HG02798 (cell line): ENCODE results near the gene ROPN1B.
"Not testable (repeated sequence)": the region's sequence is repeated elsewhere in the genome, so short reads cannot be mapped to it uniquely, and the experiment has no call there.

ENCODE experiments used
- ATAC-seq: cut with Tn5 transposase; IDR thresholded peaks from one replicate; pipeline ENCODE4 v1.9.1; 2021; ENCODE audit warnings: mild to moderate bottlenecking; ENCODE audit not compliant: unreplicated experiment, poor library complexity

ROPN1B gene

DNA sequence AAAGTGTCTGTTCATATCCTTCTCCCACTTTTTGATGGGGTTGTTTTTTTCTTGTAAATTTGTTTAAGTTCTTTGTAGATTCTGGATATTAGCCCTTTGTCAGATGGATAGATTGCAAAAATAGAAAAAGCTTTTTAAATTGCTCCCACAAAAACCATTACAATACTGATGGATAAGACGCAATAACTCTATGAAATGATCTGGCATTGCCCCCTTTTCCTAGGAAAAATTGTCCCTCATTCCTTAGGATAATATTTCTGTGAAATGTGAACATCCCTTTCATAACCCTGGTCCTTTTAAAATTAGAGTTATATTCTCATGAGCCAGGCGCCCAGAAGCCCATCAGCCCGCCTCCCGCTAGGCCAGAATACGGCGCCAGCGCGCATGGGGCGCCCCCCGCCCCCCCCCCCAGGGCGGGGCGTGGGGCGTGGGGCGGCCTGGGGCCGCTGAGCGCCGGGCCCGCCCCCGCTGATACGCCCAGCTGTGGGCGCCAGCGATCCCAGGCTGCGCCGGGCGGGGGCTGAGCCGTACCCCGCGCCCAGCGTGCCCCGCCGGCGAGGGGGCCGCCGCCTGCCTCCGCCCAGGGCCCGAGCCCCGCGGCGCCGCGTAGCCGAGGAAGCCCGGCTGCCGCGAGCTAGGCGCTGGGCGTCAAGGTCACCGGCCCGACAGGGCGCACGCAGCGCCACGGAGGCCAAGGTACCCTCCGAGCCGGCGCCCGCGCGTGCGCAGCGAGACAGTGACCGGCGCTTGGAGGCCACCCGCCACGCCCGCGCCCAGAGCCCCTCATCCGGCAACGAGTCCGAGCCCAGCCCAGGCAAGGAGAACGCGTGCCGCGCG, 11.1 kb upstream of the ROPN1B start:
- no peak for ATAC-seq

- ATAC-seq = no peak
These were observed 10.3 kb upstream of the ROPN1B start for GRCh38 chr3:125958511-125959316.

- no peak for ATAC-seq
These were observed 9.5 kb upstream of the ROPN1B start for GRCh38 chr3:125959317-125960065.

DNA sequence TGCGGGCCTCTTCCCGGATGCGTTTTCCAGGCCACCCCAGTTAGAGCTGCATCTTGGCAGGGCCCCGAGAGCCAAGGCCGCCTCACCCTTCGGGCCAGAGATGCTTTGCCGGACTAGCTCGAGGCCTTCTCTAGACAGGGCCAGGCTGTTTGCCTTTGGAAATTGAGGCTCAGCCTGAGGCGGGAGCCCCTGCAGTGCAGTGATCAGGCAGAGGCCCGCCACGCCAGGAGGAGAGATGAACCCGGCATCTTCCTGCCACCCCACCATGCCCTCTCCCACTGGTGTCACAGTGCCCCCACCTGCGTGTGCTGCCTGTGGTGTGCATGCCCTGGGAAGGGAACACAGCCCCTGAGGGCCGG, 8.9 kb upstream of the ROPN1B start:
- no peak for ATAC-seq

DNA sequence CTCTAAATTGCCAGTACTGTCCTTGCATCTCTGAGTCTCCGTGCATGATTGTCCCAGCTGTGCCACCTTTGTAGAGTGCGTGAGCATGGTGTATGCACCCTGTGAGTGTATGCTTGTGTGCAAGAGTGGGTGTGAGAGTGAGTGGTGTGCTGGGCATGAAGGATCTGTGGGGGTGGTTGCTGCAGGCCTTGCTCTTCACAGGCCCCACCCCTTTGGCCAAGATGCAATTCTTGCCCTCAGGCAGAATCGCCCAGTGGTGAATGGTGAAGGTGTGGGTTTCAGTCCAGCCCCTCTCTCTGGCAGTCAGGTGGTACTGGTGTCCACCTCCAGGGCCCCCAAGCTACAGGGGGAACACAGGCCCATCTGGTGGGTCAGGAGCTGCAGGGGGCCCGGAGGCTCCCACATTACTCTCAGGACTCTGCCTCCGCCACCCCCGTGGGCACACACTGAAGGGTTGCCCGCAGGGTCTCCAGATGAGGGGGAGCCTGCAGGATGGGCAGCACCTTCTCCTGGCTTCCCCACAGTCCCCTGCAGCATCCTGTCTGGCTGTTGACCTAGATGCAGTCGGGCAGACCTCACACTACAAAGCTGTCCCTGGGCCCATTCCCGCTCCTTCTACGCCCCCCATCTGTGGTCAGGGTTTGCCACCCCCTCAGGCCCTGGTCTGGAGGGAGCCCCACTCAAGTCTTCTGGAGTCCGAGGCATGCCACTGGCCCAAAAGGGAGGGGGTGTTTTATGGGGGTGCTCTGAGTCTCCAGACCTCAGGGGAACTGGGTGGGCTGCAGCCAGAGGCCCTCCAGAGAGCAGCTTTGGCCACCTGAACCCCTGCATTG, 8.3 kb upstream of the ROPN1B start:
- no peak for ATAC-seq

DNA sequence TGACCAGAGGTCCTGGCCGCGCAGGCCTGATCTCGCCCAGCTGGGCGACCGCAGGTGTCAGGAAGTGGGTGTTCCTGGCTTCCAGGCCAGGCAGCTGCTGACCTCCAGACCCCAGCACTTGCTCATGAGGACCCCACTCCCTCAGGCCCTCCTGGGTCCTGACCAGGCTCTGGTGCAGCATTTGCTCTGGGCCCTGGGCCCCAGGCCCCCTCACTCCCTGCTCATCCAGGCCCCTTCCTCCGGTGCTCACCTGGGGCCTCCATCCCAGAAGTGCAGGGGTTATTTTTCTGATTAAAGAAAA, 7.7 kb upstream of the ROPN1B start:
- ATAC-seq = no peak

DNA sequence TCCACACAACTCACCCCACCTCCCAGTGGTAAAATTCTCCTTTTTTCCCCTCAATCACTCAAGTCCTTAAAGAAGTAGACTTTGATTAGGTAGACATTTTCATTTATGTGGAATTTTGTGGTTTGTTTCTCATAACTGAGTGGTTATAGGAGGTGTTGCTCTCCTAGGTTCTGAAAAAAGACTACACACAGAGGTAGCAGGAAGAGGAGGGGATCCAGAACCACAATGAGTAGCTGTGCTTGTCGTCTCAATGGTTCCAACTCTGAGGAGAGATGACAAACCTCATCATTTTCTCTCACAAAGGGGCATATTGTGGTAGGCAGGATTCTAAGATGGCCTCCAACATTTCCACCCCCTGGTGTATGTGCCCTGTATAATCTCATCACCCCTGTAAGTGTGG, 5.1 kb upstream of the ROPN1B start:
- not testable (repeated sequence) for ATAC-seq

- ATAC-seq = no peak
These were observed 3.5 kb upstream of the ROPN1B start for GRCh38 chr3:125965505-125965904.

- ATAC-seq = no peak
These were observed 1.8 kb upstream of the ROPN1B start for GRCh38 chr3:125967156-125967555.

DNA sequence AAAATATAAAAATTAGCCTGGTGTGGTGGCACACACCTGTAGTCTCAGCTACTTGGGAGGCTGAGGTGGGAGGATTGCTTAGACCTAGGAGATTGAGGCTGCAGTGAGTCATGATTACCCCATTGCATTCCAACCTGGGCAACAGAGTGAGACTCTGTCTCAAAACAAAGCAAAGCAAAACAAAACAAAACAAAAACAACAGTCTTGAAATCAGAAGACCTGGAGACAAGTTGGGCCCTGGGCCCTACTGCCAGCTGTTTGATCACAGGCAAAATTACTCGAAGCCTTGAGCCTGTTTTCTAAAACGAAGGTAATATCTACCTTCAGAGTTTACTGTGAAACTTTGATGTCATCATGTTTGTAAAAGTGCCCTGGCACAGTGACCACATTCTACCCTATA, 857 bp upstream of the ROPN1B start:
- ATAC-seq = not testable (repeated sequence)

DNA sequence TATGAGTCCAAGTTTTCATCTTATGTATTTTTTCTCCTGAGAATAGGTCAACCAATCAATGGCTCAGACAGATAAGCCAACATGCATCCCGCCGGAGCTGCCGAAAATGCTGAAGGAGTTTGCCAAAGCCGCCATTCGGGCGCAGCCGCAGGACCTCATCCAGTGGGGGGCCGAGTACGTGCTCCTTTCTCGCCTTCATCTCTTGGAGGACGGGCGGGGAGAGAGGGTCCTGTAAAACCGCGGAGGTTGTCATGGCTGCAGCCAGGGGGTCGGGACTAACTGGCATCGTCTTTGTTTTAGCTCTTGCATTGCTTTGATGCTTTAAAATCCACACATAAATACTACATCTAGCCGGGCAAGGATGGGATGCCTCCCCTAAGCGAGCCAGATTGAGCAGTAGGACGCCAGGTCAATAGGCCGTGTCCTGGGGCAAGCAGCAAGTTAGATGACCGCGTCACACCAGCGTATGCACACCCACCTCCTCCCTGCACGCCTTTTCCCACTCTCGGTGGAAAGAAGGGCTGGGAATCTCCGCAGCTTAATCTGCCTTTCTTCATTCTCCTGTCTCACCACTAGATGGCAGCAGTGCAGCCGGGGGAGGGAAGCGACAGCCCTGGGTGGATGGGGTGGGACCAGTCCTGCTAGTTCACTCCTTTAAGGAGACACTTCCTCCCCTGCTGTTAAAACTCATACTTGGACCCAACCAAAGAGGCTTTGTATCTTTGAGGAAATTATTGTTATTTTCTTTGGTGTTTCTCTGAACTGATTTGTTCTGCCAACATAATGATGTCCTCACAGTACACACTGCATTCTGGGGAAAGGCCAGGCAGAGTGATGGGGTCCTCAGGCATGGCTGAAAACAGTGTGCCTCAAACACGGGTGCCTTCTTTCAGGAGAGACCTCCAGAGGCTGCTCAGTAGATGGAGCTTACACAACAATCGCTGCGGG, 3.3 kb downstream of the ROPN1B start:
- peak; percentile 71 for ATAC-seq

DNA sequence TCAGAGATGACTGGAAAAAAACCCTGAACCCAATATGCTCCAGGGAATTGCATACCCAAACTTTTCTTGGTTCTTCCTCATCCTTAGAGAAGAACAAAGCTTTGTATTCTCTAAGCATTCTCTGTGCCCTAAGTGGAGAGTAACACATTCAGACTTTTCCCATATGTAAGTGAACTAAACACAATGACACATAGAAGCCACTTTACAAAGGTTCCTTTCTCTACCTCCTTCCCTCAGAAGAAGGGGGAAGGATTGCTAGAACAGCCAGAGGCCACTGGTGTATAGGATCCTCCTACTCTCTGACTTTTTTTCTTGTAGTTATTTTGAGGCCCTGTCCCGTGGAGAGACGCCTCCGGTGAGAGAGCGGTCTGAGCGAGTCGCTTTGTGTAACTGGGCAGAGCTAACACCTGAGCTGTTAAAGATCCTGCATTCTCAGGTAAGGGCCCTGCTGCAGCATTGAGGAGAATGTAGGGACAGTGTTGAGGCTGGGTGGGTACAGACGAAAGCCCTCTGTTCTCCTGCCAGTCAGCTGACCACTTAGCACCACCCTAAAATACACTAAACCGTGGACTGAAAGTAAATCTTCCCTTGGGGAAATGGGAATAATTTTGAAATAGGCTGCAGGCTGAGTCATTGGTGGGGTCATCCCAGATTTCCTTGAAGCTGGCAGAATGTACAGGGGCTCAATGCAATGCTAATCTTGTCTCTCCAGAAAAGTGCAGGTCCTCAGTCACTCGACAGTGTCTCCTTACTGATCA, 6.4 kb downstream of the ROPN1B start:
- not testable (repeated sequence) for ATAC-seq

GRCh38 chr3:125976003-125976390, 7.0 kb downstream of the ROPN1B start:
- ATAC-seq = not testable (repeated sequence)

DNA sequence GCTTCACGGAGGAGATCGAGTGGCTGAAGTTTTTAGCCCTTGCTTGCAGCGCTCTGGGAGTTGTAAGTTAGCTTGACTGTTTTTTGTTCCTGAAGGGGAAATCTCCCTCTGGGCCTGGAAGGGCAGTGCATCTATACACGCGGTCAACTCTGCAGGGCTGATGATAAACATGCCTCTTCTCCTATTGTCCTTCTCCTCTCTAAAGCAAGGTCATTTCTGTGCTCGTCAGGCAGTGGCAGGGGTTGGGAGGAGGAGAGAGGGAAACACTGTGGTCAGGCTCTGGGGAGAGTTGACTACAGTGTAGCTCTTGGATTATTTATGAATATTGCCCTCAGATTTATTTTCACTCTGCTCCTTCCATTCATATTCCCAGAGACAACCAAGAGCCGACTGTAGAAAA, 8.1 kb downstream of the ROPN1B start:
- not testable (repeated sequence) for ATAC-seq

DNA sequence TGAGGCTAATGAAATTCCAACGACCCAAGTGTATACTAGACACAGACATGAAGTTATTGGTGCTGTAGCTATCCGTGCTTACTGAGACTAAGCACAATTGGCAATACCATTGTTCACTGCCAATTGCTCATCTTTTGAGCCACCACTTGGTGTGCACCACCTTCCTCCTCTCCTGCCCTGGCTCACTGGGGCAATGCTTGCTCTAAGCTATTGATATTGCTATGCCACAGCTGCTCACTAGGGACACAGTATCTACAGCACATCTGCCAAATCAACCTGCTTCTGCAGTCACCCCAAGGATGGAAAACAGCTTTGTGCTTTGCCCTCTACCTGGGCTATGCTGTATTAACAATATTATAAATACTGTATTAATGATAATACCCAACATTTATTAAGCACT, 16.0 kb downstream of the ROPN1B start:
- peak; percentile 55 for ATAC-seq

- ATAC-seq = peak; percentile 92
These were observed 21.4 kb downstream of the ROPN1B start for GRCh38 chr3:125990253-125990970.

- ATAC-seq = not testable (repeated sequence)
These were observed 27.8 kb downstream of the ROPN1B start for GRCh38 chr3:125996751-125997150.

DNA sequence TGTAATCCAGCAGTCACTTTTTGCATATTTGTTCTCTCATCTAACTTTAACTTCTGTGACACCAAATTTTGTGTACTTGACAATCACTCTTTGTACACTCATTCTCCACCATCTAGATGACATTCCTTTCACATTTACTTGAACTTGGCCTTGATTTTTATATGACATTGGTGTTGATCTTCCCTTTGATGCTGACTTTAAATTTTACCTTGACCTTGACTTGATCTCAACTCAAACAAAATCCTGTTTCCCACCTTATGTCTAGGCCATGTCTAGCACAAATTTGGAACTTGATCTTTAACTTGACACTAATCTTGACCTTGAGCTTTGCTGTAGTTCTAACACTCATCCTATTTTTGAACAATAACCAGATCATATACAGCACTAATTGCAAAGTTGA, 33.2 kb downstream of the ROPN1B start:
- ATAC-seq = no peak
